Cardiac septum (tissue), 1 donor: ENCODE results near the gene FH. TPM values are rescaled to one million over a fixed set of nuclear protein-coding genes. Genes with fewer than 3 reads are reported as not detected.

ENCODE experiments used
- DNase-seq: peaks from one replicate; pipeline ENCODE4 v3.0.0-alpha.2; 2020; ENCODE audit warnings: low spot score
- intact Hi-C: fragments of 100-400 bp; cut with DNase I; formaldehyde crosslinking; loops from one replicate; pipeline ENCODE4 v1.14.0; 2022
- long read RNA-seq: library from polyadenylated mRNA; unstranded; transcript quantifications from one replicate; pipeline ENCODE4 v2.0.0, GENCODE V29; 2021
- total RNA-seq: library from RNA; stranded (reverse); fragmentation: NEBNext Ultra II Directional; extraction: Animal tissue kit (Norgen Biotek cat#: 25700); gene quantifications from one replicate; pipeline ENCODE4 v1.2.1, GENCODE V29; 2021
- donor health status: DM: no; HTN: no; CAD: no.

FH gene
- 192 TPM for total RNA-seq
- long read RNA-seq, transcript FH-201 (10 exons, 1,797 nt), result major isoform, 338 of 353 reads
- long read RNA-seq, partial matches to known transcripts, result 9 of 353 reads
- long read RNA-seq, other reads (novel, unspliced or antisense), result 6 of 353 reads

DNA sequence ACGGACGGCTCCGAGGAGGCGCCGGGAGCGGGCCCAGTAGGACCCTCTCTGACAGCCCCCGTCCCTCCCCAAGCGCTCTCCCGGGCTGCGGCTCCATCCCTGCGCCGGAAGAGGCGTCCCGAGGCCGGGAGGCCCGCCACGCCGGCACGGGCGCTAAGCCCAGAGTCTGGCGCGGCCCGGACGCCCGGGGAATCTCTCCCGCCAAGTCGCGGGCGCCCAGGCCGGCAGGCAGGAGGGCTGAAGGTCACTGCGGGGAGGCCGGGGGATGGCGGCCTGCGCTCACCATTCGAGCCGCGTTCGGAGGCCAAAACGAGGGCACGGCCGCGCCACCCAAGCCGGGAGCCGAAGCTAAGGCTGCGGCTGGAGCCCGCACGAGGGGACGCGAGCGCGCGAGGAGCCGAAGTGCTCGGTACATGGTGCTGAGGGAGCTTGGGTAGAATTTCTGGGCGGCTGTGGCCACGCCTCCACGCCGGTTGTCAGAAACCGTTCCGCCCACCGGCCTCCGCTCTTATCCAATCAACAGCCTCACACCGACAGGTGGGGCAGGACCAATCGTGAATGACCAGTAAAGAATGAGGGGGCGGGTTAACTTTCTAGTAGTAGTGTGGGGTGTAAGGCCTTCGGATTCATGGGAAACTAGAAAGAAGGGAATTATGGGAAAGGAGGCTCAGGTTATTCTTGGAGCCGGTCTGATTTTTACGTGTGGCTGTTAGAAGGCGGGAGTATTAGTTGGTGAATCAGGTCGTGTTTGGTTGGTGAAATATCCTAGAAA lies at the start of gene FH:
Gene FH (minus strand): TSS at position 448 of the 772 bp plus-strand sequence. CDS start 33 bp downstream, at position 415.
- DNase-seq, result peak; percentile 98
- intact Hi-C loops, result loop anchor here (5.0 kb wide), 2 partner anchors 123 to 328 kb away; partner anchors contain the start of genes CHML, EXO1 and OPN3

GRCh38 chr1:241560849-241561187 lies 41.3 kb upstream of the FH start:
- no peak for DNase-seq
- intact Hi-C loops, result no loop called here

GRCh38 chr1:241560146-241560848 lies 40.7 kb upstream of the FH start:
- intact Hi-C loops, result no loop called here
- DNase-seq, result no peak

GRCh38 chr1:241557551-241558193 lies 38.1 kb upstream of the FH start:
- intact Hi-C loops, result no loop called here
- DNase-seq, result no peak

DNA sequence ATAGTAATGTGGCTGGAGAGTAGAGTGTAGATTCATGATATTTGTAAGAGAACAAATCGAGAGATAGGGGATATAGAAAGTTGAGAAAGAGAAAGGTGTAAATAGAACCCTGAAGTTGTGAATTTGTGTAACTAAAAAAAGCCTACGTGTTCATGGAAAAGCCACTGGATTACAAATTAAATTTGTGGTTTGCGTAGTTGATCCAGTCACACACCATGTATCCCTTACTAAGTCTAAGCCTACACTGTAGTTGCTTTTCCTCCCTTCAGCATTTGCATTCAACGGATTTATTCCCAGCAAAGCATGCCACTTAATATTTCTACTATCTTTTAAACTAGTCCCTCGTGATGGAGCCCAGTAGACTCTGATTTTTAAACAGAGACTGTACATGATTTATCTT lies 37.5 kb upstream of the FH start:
- intact Hi-C loops, result no loop called here
- DNase-seq, result no peak

DNA sequence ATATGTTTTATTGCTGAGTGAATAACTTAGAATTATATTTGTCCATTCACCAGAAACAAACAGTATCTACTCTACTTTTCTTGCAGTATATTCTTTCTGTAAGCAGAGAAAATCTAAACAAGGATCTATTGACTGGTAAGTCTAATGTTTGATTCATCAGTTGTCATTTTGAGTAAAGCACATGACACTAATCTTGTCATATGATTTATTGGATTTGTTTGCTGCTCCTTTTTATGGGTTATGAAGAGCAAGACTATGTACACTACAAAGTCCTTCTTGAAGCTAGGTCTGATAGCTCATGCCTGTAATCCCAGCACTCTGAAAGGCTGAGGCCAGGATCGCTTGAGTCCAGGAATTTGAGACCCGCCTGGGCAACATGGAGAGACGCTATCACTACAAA lies 36.0 kb upstream of the FH start:
- intact Hi-C loops, result no loop called here
- DNase-seq, result no peak

GRCh38 chr1:241553886-241554592 lies 34.5 kb upstream of the FH start:
- intact Hi-C loops, result no loop called here

DNA sequence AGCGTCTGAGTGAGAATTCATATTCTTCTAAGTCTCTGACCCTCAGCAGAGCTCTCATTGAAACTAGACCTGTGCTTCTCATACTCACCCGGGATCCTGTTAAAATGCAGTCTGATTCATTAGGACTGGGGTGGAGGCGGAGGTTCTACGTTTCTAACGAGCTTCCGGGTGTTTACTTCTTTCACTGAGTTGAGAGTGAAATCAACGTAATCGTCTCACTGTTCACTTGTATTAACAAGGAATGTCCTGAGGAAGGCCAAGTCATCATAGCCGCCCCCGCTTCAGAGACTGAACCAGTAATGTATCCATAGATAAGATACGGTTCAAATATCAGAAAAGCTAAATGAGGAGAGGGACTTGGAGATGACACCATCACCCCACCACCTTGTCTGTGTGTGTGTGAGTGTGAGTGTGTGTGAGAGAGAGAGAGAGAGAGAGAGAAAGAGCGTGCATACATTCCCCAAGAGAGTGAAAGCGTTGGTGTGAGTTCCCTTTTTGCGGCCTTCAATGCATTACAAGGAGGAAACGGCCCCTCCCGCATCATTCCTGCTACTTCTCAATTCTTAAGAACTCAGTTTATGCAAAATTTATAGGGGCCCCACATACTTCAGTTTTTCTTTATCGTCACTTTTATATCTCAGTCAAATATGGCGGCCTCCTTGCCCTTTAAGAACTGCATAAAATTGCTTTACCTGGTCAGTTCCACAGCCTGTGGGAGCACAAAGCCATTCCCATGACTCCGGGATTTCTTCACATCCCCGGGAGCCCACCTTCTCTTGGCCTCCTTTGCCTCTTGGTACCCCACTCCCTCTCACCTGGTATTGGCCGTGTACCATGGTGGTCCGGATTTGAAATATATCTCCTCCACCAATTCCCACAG lies 32.4 kb upstream of the FH start:
- peak; percentile 78 for DNase-seq
- intact Hi-C loops, result no loop called here

More at GRCh38 chr1:241553886-241554592, 34.5 kb upstream of the FH start:
- no peak for DNase-seq

- no peak for DNase-seq
- intact Hi-C loops, result no loop called here
These were observed 30.8 kb upstream of the FH start for GRCh38 chr1:241550318-241550717.

- no peak for DNase-seq
- intact Hi-C loops, result no loop called here
These were observed 28.5 kb upstream of the FH start for GRCh38 chr1:241548008-241548407.

GRCh38 chr1:241542199-241542907 lies 22.8 kb upstream of the FH start:
- no peak for DNase-seq

GRCh38 chr1:241536969-241537368 lies 17.4 kb upstream of the FH start:
- intact Hi-C loops, result loop anchor here (10.0 kb wide), 1 partner anchor 458 kb away; the partner anchor contains the start of gene MAP1LC3C
- DNase-seq, result no peak

More at GRCh38 chr1:241542199-241542907, 22.8 kb upstream of the FH start:
- intact Hi-C loops, result no loop called here

DNA sequence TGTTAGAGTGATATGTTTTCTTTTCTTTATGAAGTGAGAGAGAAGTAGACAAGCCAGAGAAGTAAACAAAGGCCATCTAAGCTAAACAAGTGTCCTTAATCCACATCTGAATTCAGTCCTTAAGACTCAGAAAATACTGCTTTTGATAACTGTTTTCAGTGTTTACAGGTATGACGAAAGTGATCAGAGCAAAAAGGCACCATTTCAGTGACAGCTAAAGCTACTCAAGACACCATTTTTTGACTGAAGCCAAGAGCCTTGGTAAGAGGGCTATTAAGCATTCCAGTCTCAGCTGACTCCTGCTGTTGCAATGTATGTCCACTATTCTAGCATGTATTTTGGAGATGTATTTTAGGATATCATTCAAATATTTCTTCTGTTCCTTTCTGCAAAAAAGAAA lies 16.7 kb upstream of the FH start:
- intact Hi-C loops, result loop anchor here (10.0 kb wide), 1 partner anchor 458 kb away; the partner anchor contains the start of gene MAP1LC3C
- no peak for DNase-seq

DNA sequence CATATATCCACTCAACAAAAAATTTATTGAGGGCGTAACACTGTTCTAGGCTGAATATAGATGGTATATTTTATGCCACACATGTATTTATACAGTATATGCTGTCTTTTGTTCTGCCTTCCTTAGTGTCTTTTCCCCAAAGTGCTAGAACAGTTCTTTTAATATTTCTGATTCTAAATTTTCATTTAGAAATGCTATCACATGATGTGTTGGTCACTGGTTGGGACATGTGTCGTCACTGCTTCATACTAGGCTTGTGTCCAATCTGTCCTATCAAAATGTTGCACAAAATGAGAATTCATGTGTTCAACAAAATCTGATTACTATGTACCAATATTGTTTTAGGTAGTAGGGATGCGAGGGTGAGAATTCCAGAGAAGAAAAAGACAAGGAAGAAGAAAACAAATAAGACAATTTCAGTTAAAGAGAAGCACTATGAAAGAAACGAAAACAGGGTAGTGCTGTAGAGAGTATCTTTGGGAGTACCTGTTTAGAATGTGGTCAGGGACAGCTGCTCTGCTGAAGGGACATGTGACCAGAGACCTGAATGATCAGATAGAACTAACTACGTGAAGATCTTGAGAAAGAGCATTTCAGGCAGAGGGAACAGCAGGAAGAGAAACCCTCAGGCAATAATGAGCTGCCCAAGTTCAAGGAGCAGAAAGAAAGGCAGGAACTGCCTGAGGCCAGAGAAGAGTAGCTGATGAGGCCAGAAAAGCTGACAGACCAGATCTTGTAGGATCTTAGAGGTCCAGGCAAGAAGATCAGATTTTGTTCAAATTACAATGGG lies 14.0 kb upstream of the FH start:
- intact Hi-C loops, result loop anchor here (5.0 to 10.0 kb wide), 2 partner anchors 89 to 461 kb away; partner anchors contain the start of gene MAP1LC3C
- DNase-seq, result no peak

- intact Hi-C loops, result loop anchor here (5.0 to 10.0 kb wide), 2 partner anchors 89 to 462 kb away; partner anchors contain the start of gene MAP1LC3C
- no peak for DNase-seq
These were observed 13.3 kb upstream of the FH start for GRCh38 chr1:241532864-241533263.

DNA sequence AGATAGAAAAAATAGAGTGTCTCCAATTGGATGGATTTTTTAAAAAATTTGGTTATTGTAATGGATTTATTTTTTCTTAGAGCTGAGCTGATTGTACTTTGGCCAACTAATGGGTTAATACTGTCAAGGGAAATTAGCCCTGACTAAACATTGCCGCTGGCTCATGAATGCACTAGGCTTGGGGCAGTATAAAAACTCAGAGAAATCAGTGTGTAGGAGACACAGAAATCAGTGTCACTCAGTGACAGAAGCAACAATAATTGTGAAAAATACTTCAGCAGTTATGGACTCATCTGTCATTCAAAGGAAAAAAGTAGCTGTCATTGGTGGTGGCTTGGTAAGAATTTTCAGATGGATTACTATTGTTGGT lies 12.6 kb upstream of the FH start, which contains the start of gene KMO:
Gene KMO (plus strand): TSS at position 217 of the 370 bp plus-strand sequence. CDS start 67 bp downstream, at position 284.
- DNase-seq, result no peak
- intact Hi-C loops, result loop anchor here (5.0 to 10.0 kb wide), 2 partner anchors 90 to 463 kb away; partner anchors contain the start of gene MAP1LC3C
